COLO829 (cell line): ENCODE results near the gene GRB10.

Experiments
- DNase-seq: peaks from one replicate; pipeline ENCODE4 v3.0.0; 2012; ENCODE audit warnings: low spot score

Gene GRB10

GRCh38 chr7:50803359-50804337, 21.0 kb upstream of the GRB10 start:
- DNase-seq: no peak

- DNase-seq: no peak
These were observed 19.2 kb upstream of the GRB10 start for GRCh38 chr7:50801907-50802306.

GRCh38 chr7:50799873-50800272, 17.2 kb upstream of the GRB10 start:
- no peak for DNase-seq

- DNase-seq: no peak
These were observed 15.4 kb upstream of the GRB10 start for GRCh38 chr7:50798126-50798525.

GRCh38 chr7:50795831-50796230, 13.1 kb upstream of the GRB10 start:
- no peak for DNase-seq

- DNase-seq: no peak
These were observed 12.6 kb upstream of the GRB10 start for GRCh38 chr7:50795253-50795652.

- no peak for DNase-seq
These were observed 11.4 kb upstream of the GRB10 start for GRCh38 chr7:50793947-50794570.

GRCh38 chr7:50793120-50793946, 10.6 kb upstream of the GRB10 start:
- peak; percentile 39 for DNase-seq

GRCh38 chr7:50792342-50793119, 9.8 kb upstream of the GRB10 start:
- no peak for DNase-seq

- DNase-seq: no peak
These were observed 9.2 kb upstream of the GRB10 start for GRCh38 chr7:50791938-50792341.

- no peak for DNase-seq
These were observed 8.8 kb upstream of the GRB10 start for GRCh38 chr7:50791363-50791937.

- no peak for DNase-seq
These were observed 7.7 kb upstream of the GRB10 start for GRCh38 chr7:50790381-50790780.

- no peak for DNase-seq
These were observed 5.7 kb upstream of the GRB10 start for GRCh38 chr7:50788382-50788781.

GRCh38 chr7:50787825-50788224, 5.1 kb upstream of the GRB10 start:
- DNase-seq: no peak

GRCh38 chr7:50785346-50785745, 2.6 kb upstream of the GRB10 start:
- no peak for DNase-seq

- DNase-seq: no peak
These were observed 1.3 kb upstream of the GRB10 start for GRCh38 chr7:50783801-50784507.

- DNase-seq: no peak
These were observed 607 bp upstream of the GRB10 start for GRCh38 chr7:50783303-50783702.

GRCh38 chr7:50781381-50782293, 1.1 kb downstream of the GRB10 start:
- no peak for DNase-seq

GRCh38 chr7:50780436-50780835, 2.3 kb downstream of the GRB10 start:
- no peak for DNase-seq

- no peak for DNase-seq
These were observed 3.3 kb downstream of the GRB10 start for GRCh38 chr7:50779427-50779826.
